ENCODE data around the gene EHMT1. TPM values are rescaled to one million over a fixed set of nuclear protein-coding genes. Genes with fewer than 3 reads are reported as not detected.

EHMT1 gene
- total RNA-seq, 1 donor from 2014 or later: 40.8 TPM

DNA sequence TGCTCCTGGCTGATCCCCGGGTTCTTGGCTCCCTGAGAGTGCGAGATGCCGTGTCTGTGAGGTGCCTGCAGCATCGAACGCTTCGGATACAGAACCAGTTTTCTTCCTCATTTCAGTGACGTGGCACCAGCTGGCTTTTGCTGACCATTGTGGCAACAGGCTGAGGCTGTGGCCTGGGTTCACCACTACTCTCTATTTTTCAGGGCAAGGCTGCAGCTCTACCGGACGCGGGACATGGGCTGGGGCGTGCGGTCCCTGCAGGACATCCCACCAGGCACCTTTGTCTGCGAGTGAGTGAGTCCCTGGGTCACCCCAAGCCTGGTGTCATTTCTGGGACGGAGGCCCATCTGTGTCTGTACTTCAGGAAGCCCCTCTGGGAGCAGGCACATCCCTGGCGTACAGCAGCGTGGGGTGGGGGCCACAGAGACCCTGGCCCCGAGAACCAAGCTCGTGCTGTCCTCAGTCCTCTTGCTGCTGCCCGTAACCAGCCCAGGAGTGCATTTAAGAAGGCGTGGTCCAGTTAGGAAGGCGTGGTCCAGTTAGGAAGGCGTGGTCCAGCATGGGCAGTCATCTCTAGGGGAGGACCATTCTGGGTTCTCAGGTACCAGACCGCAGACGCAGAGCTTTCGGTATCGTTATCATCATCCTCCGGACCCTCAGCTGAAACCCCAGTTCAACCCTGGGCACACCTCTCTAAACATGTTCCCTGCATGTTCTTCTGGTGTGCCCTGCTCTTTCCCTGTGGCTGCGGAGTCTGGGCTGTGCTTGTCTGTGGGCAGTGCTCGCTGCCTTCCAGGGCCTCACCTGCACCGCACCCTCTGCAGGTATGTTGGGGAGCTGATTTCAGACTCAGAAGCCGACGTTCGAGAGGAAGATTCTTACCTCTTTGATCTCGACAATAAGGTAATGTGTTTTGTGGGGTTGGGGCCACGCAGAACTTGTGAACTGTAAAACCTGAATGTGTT lies 198.7 kb downstream of the EHMT1 start:
- H3K4me3 ChIP-seq (ENCODE audit: low read depth, low read length): no peak overlapping the region
- TF ChIP-seq, protein P1, sequence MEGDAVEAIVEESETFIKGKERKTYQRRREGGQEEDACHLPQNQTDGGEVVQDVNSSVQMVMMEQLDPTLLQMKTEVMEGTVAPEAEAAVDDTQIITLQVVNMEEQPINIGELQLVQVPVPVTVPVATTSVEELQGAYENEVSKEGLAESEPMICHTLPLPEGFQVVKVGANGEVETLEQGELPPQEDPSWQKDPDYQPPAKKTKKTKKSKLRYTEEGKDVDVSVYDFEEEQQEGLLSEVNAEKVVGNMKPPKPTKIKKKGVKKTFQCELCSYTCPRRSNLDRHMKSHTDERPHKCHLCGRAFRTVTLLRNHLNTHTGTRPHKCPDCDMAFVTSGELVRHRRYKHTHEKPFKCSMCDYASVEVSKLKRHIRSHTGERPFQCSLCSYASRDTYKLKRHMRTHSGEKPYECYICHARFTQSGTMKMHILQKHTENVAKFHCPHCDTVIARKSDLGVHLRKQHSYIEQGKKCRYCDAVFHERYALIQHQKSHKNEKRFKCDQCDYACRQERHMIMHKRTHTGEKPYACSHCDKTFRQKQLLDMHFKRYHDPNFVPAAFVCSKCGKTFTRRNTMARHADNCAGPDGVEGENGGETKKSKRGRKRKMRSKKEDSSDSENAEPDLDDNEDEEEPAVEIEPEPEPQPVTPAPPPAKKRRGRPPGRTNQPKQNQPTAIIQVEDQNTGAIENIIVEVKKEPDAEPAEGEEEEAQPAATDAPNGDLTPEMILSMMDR (conservative IDR thresholded peaks at IDR 0.05; ENCODE audit: low read depth, low read length): no peak
- no peak for DNase-seq (ENCODE audit: low read depth)

DNA sequence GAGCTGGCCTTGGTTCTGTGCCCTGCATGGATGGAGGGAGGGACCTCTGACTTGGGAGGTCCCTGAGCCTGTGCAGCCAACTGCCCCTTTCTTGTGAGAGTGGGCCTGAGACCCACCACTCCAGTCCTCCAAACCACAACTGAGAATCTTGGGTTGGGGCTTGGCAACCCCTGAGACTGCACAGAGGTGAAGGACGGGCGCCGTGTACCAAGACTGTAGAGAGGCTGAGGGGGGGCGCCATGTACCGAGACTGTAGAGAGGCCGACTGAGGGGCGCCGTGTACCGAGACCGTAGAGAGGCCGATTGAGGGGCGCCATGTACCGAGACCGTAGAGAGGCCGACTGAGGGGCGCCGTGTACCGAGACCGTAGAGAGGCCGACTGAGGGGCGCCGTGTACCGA lies 199.5 kb downstream of the EHMT1 start:
- H3K4me3 ChIP-seq (ENCODE audit: low read depth, low read length): no peak overlapping the region
- DNase-seq (ENCODE audit: low read depth): no peak
- TF ChIP-seq, protein P1 (conservative IDR thresholded peaks at IDR 0.05; ENCODE audit: low read depth, low read length): no peak

DNA sequence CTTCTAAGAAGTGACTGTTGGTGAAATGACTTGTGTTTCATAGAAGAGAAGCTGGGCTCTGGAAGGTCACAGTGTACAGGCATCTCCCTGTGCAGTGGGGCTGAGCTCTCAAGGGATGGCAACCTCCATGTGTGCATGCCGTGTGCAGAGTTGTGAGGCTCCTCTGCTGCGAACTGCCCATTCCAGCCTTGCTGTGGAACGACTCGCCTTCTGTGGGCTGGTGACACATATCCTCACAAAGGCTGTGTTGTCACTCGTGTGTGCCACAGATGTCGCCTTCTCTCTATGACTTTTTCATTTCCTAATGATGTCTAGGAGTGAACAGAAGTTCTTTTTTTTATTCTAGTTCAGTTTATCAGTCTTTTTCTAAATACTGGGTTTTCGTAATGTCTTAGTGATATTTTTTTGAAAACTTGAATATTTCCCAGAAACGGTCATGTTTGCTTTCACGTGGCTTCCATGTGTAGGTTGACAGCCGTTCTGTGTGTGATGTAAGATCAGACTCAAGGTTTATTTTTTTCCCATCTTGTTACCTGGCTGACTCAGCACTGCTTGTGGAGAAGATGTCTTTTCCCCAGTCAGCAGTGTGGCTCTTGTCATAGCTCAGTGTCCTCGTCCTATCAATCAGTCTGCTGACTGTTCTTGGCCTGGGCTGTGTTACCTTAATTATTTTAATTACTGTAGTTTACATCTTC lies 201.5 kb downstream of the EHMT1 start:
- TF ChIP-seq, protein P1 (conservative IDR thresholded peaks at IDR 0.05; ENCODE audit: low read depth, low read length): no peak
- DNase-seq (ENCODE audit: low read depth): no peak
- no peak overlapping the region for H3K4me3 ChIP-seq (ENCODE audit: low read depth, low read length)

DNA sequence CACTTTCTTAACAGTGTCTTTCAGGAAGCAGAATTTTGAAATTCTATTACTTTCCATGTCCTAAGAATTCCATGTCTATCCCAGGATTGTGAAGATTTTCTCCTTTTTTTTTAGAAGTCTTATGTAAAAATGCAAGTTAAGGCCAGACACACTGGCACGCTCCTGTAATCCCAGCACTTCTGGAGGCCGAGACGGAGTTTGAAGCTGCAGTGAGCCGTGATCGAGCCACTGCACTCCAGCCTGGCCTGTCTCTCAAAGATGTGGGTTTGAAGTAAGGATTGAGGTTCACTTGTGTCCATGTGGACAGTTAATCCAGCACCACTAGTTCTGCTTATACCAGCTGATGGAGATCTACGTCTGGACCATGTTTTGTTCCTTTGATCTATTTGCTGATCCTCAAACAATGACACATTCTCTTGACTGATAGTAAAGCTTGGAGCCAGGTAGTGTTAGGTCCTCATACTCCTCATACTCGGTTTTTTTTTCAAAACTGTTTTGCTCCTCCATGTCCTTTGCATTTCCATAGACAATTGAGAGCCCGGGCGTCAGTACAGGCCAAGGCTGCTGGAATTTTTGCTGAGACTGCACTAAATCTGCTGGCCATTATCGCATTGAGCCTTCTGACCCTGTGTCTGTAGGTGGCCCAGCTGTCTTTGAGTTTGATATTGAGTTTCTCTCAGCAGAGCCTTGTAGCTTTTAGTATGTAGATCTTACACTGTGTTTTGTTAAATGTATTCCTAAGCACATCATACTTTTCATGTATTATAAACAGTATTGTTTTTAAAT lies 205.4 kb downstream of the EHMT1 start:
- H3K4me3 ChIP-seq (ENCODE audit: low read depth, low read length): no peak overlapping the region
- no peak for DNase-seq (ENCODE audit: low read depth)
- TF ChIP-seq, protein P1 (conservative IDR thresholded peaks at IDR 0.05; ENCODE audit: low read depth, low read length): no peak

DNA sequence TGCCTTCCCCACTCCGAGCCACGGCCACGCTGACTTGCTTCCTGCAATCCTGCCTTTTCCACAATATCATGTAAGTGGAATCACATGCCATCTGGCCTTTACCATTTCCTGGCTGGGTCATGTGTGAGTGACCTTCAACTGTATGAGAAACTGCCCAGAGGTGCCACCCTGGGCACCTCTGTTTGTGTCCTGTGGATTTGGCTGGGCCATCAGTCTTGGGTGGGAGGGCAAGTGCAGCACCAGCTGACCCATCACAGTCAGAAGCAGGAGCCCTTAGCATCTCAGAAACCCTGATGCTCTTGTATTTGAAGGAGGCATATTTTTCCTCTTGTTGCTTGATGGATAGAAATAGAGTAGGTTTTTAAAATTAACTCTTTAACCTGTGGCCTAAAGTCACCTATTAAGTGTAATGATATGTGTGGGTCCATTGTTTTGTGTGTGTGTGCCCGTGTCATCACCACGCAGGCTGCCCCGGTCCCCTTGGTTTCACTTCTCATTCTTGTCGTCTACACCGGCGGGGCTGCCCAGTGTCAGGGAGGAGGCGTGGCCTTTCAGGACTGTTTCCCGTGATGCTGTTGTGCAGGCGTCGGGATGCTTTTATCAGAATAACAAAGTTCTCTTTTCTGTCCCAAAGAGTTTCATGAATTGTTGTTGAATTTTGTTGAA lies 206.7 kb downstream of the EHMT1 start:
- H3K4me3 ChIP-seq (ENCODE audit: low read depth, low read length): no peak overlapping the region
- TF ChIP-seq, protein P1 (conservative IDR thresholded peaks at IDR 0.05; ENCODE audit: low read depth, low read length): no peak
- DNase-seq (ENCODE audit: low read depth): no peak

DNA sequence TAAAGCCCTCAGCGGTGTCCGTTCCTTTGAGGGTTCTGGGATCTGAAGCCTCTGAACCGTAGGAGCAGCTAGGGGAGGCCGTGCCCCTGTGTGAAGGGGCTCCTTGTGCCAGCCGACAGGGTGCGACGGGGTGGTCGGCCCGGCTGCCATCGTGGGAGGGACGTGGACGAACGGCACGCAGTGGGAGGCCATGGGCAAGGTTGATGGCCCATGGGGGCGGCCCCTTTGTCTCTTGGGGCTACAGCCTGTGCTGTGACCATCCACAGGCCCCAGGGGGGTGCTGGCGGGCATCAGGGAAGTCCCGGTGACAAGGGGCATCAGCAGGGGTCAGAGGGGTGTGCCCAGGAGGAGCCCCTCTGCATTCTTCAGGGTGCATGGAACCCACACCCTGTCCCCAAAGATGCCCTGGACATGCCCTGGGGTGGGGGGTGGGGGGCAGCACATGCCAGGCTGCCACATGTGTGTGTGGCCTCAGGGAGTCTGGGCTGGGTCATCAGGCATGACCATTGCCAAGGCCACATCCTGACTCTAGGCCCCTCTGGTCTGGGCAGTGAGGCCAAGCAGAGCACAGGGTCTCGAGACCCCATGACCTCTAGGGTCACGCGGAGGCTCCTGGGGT lies 209.2 kb downstream of the EHMT1 start:
- no peak overlapping the region for H3K4me3 ChIP-seq (ENCODE audit: low read depth, low read length)
- no peak for DNase-seq (ENCODE audit: low read depth)
- TF ChIP-seq, protein P1 (conservative IDR thresholded peaks at IDR 0.05; ENCODE audit: low read depth, low read length): no peak

Measured in epithelial cell of proximal tubule (primary cell).